HG03103 (cell line): ENCODE results near the gene RRP15.

Experiments
- ATAC-seq: cut with Tn5 transposase; IDR thresholded peaks from one replicate; pipeline ENCODE4 v1.9.1; 2021; ENCODE audit warnings: low read depth; ENCODE audit not compliant: unreplicated experiment

RRP15 gene, protein sequence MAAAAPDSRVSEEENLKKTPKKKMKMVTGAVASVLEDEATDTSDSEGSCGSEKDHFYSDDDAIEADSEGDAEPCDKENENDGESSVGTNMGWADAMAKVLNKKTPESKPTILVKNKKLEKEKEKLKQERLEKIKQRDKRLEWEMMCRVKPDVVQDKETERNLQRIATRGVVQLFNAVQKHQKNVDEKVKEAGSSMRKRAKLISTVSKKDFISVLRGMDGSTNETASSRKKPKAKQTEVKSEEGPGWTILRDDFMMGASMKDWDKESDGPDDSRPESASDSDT

DNA sequence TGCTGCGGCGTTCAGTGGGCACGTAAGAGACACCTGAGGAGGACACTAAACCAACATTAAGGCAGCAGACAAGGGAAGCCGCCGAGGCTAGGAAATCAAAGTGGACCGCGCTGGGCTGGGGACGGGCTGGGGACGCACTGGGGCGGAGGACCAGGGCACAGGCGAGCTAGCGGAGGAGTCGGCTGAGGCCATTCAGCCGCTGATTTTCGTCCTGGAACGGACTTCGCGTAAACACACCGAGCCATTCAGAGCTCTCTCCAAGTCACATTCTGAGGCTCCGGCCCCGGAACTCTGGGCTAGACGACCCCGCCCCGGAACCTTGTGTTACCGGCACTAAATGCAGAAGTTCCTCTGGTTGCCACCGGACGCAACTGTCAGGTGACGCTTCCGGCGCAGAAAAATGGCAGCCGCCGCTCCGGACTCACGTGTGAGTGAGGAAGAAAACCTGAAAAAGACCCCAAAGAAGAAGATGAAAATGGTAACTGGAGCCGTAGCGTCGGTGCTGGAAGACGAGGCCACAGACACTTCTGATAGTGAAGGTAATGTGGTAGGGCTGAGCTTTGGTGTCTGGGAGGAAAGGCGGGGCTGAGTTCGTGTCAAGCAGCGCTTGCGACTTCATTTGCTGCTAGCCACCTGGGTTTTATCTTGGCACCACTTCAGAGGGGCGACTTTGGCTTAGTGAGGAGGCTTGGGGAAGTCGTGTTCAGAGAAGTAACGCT is at the start of gene RRP15:
Gene RRP15 (plus strand): TSS at position 377 of the 719 bp plus-strand sequence. CDS start 24 bp downstream, at position 401.
- ATAC-seq = peak; percentile 99

DNA sequence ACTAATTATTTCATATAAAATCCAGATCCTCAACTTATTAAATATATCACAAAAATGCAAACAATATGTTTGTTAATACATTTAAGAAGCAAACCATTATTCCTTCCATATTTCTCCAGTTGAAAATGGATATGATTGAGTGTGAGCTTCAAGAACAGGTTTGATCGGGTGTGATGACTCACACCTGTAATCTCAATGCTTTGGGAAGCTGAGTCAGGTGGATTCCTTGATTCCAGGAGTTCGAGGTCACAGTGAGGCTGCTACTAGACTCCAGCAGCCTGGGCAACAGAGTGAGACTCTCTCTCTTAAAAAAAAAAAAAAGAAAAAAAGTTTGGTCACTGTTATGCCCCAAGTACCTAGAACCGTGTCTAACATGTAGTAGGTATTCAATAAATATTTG is 42.9 kb upstream of the RRP15 start:
- no peak for ATAC-seq

DNA sequence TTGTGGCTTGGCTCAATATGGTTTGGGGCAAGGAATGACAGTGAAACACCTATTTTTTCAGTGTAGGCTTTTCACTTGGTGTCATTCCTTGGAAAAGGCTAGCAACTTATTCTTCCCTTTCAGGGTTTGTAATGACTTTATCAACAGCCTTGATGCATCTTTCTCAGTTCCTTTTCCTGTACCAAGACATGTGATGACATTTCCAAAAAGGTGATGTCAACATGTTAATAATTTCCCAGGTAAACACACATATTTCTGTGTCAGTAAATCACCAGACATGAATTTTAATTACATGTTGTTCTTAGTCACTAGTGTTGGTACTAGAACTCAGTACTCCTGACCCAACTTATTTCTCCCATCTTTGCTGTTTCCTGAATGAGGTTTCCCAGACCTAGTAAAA is 37.8 kb upstream of the RRP15 start:
- ATAC-seq = no peak

DNA sequence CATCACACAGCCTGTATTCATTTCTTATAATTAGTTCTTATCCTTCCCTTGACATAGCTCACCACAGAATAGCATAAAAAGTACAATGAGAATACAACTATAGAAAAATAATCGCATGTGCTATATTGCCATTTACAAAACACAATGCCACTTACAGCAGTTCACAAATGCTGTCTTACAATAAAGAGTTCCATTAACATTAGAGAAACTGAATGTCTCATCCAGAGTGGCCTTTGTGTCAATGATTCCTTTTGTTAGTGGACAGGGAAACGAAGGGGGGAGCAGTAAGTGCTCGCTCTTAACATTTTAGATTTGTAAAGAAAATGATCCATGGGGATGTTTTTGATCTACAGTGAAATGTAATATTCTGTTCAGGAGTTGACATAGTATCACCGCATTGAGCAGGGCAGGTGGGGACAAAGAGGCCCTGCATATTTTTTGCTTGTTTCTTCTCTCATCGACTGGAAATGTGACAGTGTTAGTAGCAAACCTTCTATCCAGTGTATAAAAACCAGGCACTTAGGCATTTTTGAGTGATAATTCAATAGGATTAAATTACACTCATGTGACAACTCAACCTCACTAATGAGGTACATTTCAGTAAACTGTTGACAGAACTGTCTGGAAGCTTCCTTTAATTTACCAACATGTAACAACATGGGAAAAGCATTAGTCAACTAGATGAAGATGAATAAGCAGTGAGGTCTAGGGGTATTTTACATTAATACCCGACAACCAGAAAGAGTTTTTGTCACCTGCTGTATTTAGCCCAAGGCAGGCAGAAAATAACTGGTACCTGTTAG is 35.6 kb upstream of the RRP15 start:
- no peak for ATAC-seq

DNA sequence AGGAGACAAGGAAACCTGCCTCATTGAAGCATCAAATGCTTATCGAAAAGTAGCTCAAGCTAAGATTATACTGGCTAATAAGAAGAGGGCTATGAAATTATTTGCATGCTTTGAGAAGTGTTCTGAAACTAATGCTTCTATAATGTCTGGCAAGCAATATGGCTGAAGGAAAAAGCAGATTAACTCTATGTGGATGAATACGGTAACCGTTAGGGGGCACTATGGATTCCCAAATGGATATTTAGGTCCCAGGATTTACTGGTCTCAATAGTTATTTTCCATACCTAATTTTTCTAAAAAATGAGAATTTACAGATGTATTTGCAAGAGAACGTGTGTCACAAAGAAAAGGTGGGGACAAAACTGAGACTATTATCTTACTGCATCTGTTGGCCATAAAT is 34.6 kb upstream of the RRP15 start:
- no peak for ATAC-seq

DNA sequence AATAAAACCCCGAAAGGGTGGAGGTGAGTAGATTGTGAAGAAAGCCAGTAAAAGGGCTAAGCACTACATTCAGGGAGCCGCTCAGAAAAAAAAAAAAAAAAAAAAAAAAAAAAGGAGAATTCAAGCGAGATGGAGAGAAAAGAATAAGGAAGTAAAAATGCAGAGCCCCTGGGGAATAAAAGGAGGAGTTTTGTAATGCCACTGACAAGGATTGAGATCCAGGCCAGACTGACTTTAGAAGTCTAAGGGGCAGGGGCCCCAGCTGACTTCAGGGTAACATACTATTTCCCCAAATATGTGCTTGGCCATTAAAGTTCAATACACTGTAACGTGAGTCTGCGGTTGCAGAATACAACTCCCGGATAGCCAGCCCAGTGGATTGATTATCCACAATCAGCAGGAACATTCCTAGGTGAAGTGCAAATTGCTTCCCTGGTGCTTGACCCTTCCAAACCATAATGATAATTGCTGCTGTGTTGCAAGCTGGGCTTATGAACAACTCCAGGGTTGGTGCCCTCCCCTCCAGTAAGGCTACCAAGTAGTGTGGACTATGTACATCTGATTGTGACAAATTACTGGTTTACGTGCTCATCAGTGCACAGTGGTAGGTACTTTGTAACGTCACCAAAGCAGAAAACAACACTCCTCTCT is 30.7 kb upstream of the RRP15 start:
- ATAC-seq = no peak

DNA sequence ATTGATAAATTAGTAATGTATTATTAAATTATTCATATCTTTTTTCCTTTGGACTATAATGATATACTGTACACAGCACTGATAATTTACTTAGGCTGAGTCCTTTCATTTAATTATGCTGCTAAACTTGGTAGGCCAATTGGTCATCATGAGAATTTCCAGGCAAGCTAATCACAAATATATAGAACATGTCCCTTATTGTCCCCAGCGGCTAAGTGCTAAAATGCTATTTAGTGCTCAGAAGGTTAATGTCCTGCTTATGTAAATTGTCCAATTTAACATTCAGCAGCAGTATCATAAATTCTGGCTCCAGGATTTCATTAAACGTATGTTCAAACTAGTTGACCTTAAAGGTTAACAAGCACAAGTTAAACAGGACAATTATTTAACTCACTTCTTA is 30.0 kb upstream of the RRP15 start:
- no peak for ATAC-seq

DNA sequence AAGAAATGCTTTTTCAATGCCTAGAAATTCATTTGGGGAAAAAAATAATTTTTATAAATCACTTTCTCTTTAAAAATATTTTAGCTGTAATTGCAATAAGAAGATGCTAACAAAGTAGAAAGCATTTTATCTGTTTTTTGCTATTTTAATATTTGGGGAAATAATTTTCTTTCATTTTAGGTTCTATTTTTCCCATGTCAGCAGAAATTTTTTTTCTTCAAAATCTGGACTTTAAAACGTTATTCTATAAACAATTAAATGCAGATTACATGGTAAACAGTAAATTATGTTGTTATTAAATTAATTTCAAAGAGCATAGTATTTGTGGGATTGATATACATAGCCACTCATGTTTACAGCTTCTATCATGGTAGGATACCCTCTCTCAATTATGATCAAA is 27.7 kb upstream of the RRP15 start:
- no peak for ATAC-seq

DNA sequence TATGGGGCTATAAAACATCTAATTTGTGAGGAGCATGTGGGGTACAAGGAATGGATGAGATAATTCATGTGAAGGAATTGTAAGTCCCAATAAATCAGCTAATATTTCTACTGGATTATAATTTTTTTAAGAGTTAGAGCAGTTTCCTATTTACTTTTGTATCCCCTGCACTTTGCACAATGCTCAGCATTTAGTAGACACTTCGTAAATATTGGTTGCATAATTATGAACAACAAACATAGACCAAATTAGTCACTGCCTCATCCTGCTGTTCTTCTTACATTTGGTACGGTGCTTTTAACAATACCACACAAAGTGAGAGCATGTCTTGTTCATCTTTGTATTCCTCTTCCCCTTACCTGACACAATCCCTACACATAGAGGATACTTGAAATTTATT is 27.1 kb upstream of the RRP15 start:
- no peak for ATAC-seq

DNA sequence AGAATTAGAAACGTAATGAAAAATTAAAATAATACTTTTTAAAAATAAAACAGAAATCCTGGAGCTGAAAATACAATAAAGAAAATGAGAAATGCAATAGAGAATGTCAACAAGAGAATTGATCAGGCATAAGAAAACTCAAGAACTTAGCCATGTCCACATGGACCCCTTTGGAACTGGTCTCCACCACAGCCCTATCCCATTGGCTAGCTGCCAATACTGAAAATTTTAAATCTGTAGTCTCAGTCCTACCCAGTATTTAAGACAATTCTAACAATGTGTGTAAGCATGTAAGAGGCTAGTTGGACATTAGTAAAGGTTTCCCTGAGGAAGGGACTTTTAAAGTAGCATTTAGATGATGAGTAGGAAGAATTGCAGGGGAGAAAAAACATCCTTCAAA is 25.8 kb upstream of the RRP15 start:
- no peak for ATAC-seq

DNA sequence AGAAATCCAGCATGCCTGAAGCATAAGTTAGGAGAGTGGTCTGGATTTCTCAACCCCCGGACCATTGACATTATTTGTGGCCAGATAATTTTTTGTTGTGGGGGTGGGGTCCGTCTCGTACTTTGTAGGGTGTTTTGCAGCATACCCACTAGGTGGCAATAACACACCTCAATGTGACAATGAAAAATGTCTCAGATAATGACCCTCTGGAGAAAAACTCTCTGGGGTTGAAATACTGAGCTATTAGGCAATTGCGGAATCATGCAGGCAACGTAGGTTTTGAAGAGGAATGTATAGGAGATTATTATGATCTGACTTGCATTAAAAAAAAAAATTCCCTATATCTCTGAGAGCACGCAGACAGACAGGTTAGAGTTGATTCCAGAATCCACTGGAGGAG is 25.3 kb upstream of the RRP15 start:
- peak; percentile 53 for ATAC-seq

DNA sequence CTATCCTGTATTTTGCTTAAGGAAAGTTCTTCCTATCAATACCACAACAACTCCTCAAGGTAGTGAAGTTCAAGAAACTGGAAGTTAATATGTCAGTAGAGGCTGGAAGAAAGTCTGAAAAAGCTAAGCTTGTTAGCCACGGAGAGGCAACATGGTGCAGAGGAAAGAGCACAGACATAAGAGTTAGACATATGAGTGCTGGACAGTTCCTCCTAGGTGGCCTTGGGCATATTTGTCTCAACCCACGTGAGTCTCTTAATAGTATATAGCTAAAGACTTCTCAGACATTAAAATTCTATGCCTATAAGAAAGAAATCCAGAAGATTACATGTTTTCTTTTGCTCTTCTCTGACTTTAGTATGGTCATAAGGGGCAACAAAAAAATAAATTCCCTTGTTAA is 22.8 kb upstream of the RRP15 start:
- ATAC-seq = no peak

DNA sequence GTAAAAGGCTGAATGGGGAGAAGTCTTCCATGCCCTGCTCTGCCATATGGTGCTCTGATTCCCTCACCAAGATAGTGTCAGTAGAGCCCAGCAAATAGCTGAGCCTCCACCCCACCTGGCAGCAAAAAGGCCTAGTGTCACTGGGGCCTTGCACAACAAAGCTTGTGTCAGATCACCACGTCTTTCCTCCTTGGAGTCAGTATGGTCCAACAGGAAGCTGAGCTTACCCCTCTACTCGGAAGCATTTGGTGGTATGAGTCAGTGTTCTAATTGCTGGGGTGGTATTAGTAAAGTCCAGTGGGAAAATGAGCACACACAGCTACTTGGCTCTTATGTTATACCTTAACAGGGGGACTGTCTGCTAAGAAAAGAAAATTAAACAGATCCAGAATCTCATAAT is 18.7 kb upstream of the RRP15 start:
- no peak for ATAC-seq

DNA sequence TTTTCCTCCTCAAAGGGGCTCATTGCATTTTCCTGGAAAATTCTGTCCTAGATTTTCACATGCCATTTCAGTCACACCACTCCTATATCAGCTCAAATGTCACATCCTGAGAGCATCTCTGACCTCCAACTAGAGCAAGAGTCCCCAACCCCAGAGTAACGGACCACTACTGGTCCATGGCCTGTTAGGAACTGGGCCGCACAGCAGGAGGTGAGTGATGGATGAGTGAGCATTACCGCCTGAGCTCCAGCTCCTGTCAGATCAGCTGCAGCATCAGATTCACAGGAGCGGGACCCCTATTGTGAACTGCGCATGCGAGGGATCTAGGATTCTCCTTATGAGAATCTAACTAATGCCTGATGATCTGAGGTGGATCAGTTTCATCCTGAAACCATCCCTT is 12.7 kb upstream of the RRP15 start:
- no peak for ATAC-seq

DNA sequence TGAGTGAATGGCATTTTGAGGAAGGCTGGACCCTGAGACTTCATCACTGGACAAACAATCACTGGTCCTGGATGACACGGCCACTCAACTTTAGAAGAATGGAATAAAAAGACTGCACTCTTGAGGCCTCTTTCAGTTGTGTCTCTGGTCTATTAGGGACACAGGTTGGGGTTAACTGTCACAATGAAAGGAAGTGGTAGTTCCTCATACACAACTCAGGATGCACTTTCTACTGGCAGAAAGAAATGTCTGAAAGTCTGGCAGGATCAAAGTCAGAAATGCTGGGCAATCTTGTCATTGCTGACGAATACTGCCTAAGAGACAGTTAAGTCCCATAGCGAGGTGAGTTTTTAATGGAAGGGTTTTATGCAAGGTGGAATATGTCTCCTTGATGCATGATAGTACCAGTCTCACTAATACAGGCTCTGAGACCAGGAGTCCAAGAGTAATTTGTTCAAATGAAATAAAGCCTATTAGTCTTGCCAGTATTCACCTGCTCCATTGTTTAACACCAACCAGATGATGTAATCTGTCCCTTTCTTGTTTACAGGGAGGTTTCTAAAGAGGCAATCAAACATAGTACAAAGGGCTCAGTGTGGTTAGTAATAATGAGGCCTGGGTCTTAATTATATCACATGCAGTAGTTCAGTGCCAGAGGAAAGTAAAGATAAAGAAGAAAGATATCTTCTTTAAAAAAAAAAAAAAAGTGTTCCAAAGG is 11.2 kb upstream of the RRP15 start:
- no peak for ATAC-seq

DNA sequence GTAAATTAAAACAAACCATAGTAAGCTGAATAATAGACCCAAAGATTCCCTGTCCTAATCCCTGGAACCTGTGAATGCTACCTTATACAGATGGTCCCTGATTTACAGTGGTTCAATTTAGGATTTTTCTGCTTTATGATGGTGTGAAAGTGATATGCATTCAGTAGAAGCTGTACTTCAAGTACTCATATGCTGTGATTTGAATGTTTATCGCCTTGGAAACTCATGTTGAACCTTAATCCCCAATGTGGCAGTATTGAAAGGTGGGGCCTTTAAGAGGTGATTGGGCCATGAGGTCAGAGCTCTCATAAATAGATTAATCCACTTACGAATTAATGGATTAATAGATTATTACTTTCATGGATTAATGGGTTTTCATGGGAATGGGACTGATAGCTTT is 10.6 kb upstream of the RRP15 start:
- no peak for ATAC-seq

DNA sequence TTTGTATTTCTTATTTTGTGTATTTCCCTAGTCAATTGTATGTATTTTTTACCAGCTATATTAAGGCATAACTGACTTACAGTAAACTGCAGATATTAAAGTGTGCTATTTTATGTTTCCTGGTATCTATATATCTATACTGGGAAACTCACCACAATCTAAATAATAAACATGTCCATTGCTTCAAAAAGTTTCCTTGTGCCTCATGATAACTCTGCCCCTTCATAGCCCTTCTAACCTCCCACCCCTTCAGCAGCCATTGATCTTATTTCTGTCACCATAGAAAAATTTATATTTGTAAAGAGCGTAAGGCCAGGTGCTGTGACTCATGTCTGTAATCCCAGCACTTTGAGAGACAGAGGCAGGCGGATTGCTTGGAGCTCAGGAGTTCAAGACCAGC is 9.3 kb upstream of the RRP15 start:
- no peak for ATAC-seq

DNA sequence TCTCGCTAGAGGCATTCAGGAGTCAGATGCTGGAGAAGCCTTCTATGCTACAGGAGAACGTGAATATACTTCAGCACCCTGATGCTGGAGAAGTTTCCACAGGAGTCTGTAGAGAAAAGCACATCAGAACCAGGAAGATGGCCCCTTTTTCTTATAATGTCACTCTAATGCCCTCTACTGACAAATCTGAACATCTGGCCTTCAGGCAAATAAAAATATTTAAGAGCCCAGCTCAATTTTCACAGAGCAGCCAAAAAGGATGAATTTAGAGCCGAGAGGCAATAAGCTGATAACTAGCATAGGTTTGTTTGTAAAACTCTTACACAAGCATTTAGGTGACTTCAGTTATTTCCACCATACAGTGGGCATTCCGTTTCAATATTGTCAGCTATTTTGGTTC is 3.8 kb upstream of the RRP15 start:
- no peak for ATAC-seq

DNA sequence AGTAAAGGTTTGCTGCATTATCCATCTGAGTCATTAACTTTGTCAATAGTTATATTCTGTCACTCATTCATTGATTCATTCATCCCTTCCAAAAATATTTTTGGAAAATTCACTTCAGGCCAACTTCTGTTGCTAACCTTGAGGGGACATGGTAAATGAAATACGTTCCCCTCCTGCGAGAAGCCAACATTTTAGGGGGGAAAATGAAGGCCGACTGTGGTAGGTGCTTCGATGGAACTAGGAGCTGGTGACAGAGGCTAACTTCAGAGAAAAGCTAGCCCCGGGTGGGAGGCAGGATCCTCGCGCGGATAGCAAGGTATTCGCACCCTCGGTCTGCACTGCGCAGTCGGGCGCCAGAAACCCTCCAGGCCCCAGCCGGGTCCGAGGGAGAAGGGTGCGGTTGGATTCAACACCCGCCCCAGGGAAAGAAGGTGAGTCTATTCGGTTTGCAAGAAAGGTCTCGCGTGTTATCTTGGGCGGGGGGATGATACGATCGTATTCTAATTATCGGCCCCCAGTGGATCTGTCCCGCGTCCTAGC is 646 bp upstream of the RRP15 start:
- peak; percentile 19 for ATAC-seq

DNA sequence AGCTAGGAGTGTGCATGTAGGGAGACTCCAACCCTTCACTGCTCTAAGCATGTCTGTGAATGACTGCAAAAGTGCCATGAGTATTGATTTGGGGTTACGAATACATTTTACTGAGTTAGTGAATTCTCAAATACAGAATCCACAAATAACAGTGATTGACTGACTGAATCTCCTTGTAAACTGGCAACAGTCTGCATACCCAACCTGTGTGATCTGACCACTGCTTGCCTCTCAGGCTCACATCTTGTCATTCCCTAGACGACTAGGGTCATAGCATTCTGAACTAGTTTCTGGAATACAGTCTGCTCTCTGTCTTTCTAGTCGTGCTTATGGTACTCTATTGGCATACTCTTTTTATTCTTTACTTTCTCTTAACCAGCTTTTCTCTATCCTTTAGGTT is 7.4 kb downstream of the RRP15 start:
- no peak for ATAC-seq
